Gastroesophageal sphincter (tissue), 3 donors: ENCODE results near the gene FAXDC2.

Experiments used
- POLR2AphosphoS5 ChIP-seq: sonication (generic); formaldehyde crosslinking; IDR thresholded peaks from one replicate; pipeline ENCODE4 v1.6.1; 2017; ENCODE audit warnings: antibody characterized with exemption
- TF ChIP-seq, protein P1 (sequence below), 4 experiments: fragments of 200-600 bp in 2 of 4; fragments of 450-650 bp in 2 of 4; sonication (generic) in 1 of 4; IDR thresholded peaks; one replicate each; pipeline ENCODE4 v1.5.1; 2017 to 2019; ENCODE audit warnings: antibody characterized with exemption in 4 of 4, mild to moderate bottlenecking in 2 of 4, moderate library complexity in 2 of 4

DNA sequence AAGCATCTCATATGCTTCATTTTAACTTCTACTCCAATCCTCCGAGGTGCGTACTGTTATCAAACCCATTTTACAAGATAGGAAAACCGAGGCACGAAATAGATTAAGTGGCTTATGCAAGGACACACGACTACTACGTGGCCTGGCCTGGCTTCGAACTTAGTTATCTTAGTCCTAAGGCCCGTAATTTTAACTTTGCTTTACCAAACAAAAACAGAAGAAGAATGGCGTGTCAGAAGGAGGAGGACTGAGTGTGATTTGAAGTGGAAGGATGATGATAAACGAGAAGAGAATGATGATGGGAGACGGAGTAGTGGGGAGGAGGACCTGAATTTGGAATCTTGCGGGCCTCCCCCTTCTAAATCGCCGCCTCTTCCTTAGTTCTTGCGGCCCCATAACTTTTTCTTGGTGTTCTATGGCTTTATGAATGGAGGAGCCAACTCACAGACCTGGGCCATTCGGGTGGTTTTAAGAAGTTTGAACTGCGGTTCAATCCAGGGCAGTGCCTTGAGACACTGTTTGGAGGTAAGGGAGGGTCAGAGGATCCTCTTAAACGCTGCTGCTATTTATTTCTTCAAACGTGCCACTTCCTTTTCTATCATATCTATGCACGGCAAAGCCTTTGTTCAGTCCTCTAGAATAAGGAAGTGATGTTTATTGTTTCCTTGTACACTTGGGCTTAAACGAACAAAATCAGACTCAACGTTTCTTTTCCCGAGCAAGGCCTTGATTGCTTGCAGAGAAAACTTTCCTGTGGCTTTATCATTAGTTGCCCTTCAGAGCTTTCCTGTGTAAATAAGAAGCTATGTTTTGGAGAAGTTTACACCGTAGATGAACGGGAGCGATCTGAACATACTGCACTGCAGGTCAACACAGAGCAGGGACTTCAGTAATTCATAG, 8.8 kb upstream of the FAXDC2 start:
- TF ChIP-seq, protein P1, sequence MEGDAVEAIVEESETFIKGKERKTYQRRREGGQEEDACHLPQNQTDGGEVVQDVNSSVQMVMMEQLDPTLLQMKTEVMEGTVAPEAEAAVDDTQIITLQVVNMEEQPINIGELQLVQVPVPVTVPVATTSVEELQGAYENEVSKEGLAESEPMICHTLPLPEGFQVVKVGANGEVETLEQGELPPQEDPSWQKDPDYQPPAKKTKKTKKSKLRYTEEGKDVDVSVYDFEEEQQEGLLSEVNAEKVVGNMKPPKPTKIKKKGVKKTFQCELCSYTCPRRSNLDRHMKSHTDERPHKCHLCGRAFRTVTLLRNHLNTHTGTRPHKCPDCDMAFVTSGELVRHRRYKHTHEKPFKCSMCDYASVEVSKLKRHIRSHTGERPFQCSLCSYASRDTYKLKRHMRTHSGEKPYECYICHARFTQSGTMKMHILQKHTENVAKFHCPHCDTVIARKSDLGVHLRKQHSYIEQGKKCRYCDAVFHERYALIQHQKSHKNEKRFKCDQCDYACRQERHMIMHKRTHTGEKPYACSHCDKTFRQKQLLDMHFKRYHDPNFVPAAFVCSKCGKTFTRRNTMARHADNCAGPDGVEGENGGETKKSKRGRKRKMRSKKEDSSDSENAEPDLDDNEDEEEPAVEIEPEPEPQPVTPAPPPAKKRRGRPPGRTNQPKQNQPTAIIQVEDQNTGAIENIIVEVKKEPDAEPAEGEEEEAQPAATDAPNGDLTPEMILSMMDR (IDR thresholded peaks at IDR 0.05) = no peak
- TF ChIP-seq POLR2AphosphoS5 = no peak
